GM10248 (cell line): ENCODE measurements around the gene MAN2A2.

ENCODE experiments used
- CTCF ChIA-PET: fragments of 300-600 bp; sonication (Branson Sonifier 250); formaldehyde crosslinking; extraction: SDS; loops from one replicate; lab custom pipeline; 2021; ENCODE audit warnings: antibody characterized with exemption; lab: Yijun Ruan, JAX
- POLR2A ChIA-PET: fragments of 350-650 bp; sonication (Branson Sonifier 250); formaldehyde crosslinking; extraction: SDS; loops from one replicate; lab custom pipeline; 2020; ENCODE audit warnings: antibody characterized with exemption; lab: Yijun Ruan, JAX
- DNase-seq: peaks from one replicate; pipeline ENCODE4 v3.0.0; 2012; ENCODE audit errors: extremely low spot score
- CTCF ChIP-seq: IDR thresholded peaks from 2 replicates; pipeline ENCODE4 v1.5.1; 2012; ENCODE audit warnings: mild to moderate bottlenecking, low read depth; ENCODE audit errors: extremely low read depth, missing control alignments, control extremely low read depth

Gene MAN2A2

GRCh38 chr15:90877996-90878395 is 25.1 kb upstream of the MAN2A2 start:
- DNase-seq = no peak
- ChIA-PET POLR2A (no interaction called here), CTCF (interaction anchor here (1.0 kb wide), 1 partner anchor 9 kb away, joined by 3 read pairs; no protein-coding TSS in a partner anchor)
- TF ChIP-seq CTCF = no peak

- no peak for TF ChIP-seq CTCF
- POLR2A ChIA-PET = no interaction called here
- DNase-seq = no peak
- CTCF ChIA-PET = no interaction called here
These were observed 24.4 kb upstream of the MAN2A2 start for GRCh38 chr15:90878660-90879059.

GRCh38 chr15:90879730-90880366 is 23.3 kb upstream of the MAN2A2 start:
- DNase-seq = no peak
- POLR2A ChIA-PET = no interaction called here
- CTCF ChIA-PET = no interaction called here
- TF ChIP-seq CTCF = no peak

- CTCF ChIA-PET = no interaction called here
- DNase-seq = no peak
- no peak for TF ChIP-seq CTCF
- POLR2A ChIA-PET = no interaction called here
These were observed 22.5 kb upstream of the MAN2A2 start for GRCh38 chr15:90880381-90881145.

GRCh38 chr15:90881181-90881977 is 21.7 kb upstream of the MAN2A2 start:
- TF ChIP-seq CTCF = no peak
- DNase-seq = no peak
- POLR2A ChIA-PET = no interaction called here
- CTCF ChIA-PET = no interaction called here

GRCh38 chr15:90881978-90882721 is 21.0 kb upstream of the MAN2A2 start:
- ChIA-PET POLR2A (interaction anchor here (0.5 kb wide), 1 partner anchor 1130 kb away, joined by 8 read pairs; no protein-coding TSS in a partner anchor), CTCF (no interaction called here)
- no peak for TF ChIP-seq CTCF
- no peak for DNase-seq
